HFF-Myc (cell line): ENCODE data around the gene CCR2.

Experiments
- DNase-seq: peaks from one replicate; pipeline ENCODE4 v3.0.0-alpha.2; 2011; ENCODE audit warnings: low read depth; ENCODE audit errors: extremely low read depth
- H3K4me3 ChIP-seq: replicated peaks from 2 replicates; pipeline ENCODE4 v1.5.1; 2011; ENCODE audit warnings: low read depth, mild to moderate bottlenecking, control low read depth, low read length
- CTCF ChIP-seq: IDR thresholded peaks from 2 replicates; pipeline ENCODE4 v1.5.1; 2012; ENCODE audit warnings: mild to moderate bottlenecking, low read depth, low read length, control low read depth; ENCODE audit errors: missing control alignments

The CCR2 gene

GRCh38 chr3:46408853-46409252 lies 54.9 kb downstream of the CCR2 start:
- DNase-seq = no peak
- TF ChIP-seq CTCF = no peak
- H3K4me3 ChIP-seq = no peak overlapping the region

- no peak overlapping the region for H3K4me3 ChIP-seq
- no peak for TF ChIP-seq CTCF
- DNase-seq = no peak
These were observed 56.0 kb downstream of the CCR2 start for GRCh38 chr3:46409739-46410489.
